ENCODE results near the gene DAB1. TPM values are rescaled to one million over a fixed set of nuclear protein-coding genes. Genes with fewer than 3 reads are reported as not detected.

The DAB1 gene
- total and polyA plus RNA-seq, 5 experiments from 2014 or later, result 0.16 to 0.53 (median 0.42) TPM; not detected in 2

DNA sequence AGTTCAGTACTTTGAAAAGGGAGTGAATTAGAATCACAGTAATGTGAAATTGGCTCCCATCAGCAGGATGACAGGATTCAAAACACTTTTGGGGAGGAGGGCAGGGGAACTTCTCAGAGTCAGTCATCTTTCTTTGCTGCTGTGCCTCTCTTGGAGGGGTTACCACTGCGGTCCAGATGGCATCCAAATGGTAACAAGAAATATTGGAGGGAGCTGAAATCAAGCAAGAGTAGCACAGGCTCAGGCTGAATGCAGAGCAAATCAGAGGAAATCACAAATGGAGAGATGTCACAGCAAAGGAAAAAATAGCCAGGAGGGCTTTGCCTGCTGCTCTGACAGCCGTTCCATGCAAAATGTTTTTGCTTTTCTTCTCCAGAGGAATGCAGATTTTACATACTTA lies 383.0 kb downstream of the DAB1 start:
- H3K4me3 Mint-ChIP-seq, result no peak overlapping the region
- no peaks in the 10 kb centered on the region for H3K36me3 Mint-ChIP-seq
- H3K27me3 Mint-ChIP-seq, result peaks cover 3 to 31% (median 6%) of the 10 kb centered on the region in 5 donors
- no peak overlapping the region for H3K27ac Mint-ChIP-seq
- no peak for ATAC-seq
- H3K9me3 Mint-ChIP-seq, result peaks cover 0 to 2% (median 0%) of the 10 kb centered on the region in 9 donors
- no peak for DNase-seq
- H3K4me1 Mint-ChIP-seq, result no peaks in the 10 kb centered on the region
- POLR2A ChIA-PET, result no interaction called here

- no peak for DNase-seq
- Mint-ChIP-seq H3K27me3 (peaks cover 0 to 6% (median 4%) of the 10 kb centered on the region in 5 donors), H3K4me1 (no peaks in the 10 kb centered on the region), H3K9me3 (peaks cover 0 to 2% (median 0%) of the 10 kb centered on the region in 9 donors), H3K36me3 (no peaks in the 10 kb centered on the region), H3K4me3 (no peak overlapping the region), H3K27ac (peak overlapping the region in 1 of 10 donors; percentile 7)
- POLR2A ChIA-PET, result no interaction called here
- no peak for ATAC-seq
These were observed 386.9 kb downstream of the DAB1 start for GRCh38 chr1:57036641-57037579.

- POLR2A ChIA-PET, result no interaction called here
- Mint-ChIP-seq H3K27ac (no peak overlapping the region), H3K36me3 (no peaks in the 10 kb centered on the region), H3K9me3 (peaks cover 0 to 2% (median 0%) of the 10 kb centered on the region in 9 donors), H3K4me3 (no peak overlapping the region), H3K27me3 (peaks cover 0 to 6% (median 4%) of the 10 kb centered on the region in 5 donors), H3K4me1 (no peaks in the 10 kb centered on the region)
- DNase-seq (no peak), ATAC-seq (no peak)
These were observed 389.1 kb downstream of the DAB1 start for GRCh38 chr1:57034713-57035112.

- Mint-ChIP-seq H3K4me3 (no peak overlapping the region), H3K27me3 (peaks cover 0 to 6% (median 4%) of the 10 kb centered on the region in 5 donors), H3K36me3 (no peaks in the 10 kb centered on the region), H3K27ac (no peak overlapping the region), H3K4me1 (no peaks in the 10 kb centered on the region), H3K9me3 (peaks cover 0 to 6% (median 3%) of the 10 kb centered on the region in 9 donors)
- POLR2A ChIA-PET, result no interaction called here
- ATAC-seq (no peak), DNase-seq (no peak)
These were observed 390.4 kb downstream of the DAB1 start for GRCh38 chr1:57033222-57034001.

DNA sequence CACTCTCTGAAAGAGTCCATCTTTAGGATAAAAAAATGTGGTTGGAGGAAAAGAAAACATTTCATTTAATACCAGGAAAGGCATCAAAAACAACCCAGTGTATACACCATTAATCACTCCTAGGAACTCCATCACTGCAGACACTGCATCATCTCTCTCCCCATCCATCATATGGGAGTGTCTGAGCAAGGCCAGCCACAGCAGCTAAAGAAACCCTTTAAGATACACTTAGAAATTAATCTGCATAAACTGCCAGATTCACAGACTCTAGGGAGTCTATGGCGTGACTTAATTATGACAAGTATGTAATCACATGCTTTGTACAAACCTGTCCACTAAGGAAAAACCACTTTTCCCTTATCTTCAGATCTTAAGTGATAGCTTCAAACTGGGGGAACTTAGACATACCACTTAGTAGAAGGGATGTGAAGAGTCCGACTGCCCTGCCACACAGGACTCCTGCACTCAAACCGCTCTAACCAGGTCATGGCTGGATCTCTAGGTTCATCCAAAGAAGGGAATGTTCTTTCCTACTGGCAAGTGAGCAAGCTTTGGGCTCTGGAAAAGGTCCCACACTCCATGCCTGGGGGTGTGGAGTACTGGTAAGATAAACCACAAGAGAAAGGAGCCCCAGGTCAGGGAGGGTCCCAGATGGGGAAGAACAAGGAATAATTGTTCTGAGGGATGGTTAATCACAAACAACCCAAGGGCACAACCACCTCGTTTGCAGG lies 397.1 kb downstream of the DAB1 start:
- H3K36me3 Mint-ChIP-seq, result no peaks in the 10 kb centered on the region
- ATAC-seq (no peak), DNase-seq (no peak)
- POLR2A ChIA-PET, result no interaction called here
- peaks cover 0 to 12% (median 2%) of the 10 kb centered on the region in 5 donors for H3K27me3 Mint-ChIP-seq
- peaks cover 0 to 12% (median 3%) of the 10 kb centered on the region in 9 donors for H3K9me3 Mint-ChIP-seq
- no peak overlapping the region for H3K4me3 Mint-ChIP-seq
- no peak overlapping the region for H3K27ac Mint-ChIP-seq
- no peaks in the 10 kb centered on the region for H3K4me1 Mint-ChIP-seq

DNA sequence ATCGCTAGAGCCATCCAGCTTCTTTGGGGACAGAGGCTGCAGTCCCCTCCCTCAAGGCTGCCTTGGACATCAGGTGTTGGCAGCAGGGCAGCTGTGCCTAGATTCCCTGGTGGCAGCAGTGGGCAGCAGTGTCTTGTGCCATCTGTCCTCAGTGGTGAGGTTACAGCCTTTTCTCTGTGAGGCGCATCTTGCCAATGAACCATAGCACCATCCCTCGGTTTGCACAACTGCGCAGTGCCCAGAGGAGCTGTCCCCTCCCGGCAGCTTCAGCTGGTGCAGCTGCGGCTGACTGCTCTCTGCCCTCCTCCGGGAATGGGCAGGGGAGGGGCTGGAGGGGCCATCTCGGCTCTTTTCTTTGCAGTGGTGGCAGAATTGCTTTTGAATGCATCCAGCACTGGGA lies 399.0 kb downstream of the DAB1 start:
- no peaks in the 10 kb centered on the region for H3K36me3 Mint-ChIP-seq
- DNase-seq (no peak), ATAC-seq (no peak)
- no peaks in the 10 kb centered on the region for H3K4me1 Mint-ChIP-seq
- H3K4me3 Mint-ChIP-seq, result no peak overlapping the region
- POLR2A ChIA-PET, result no interaction called here
- H3K27ac Mint-ChIP-seq, result no peak overlapping the region
- peaks cover 0 to 16% (median 2%) of the 10 kb centered on the region in 5 donors for H3K27me3 Mint-ChIP-seq
- peaks cover 0 to 12% (median 2%) of the 10 kb centered on the region in 9 donors for H3K9me3 Mint-ChIP-seq

DNA sequence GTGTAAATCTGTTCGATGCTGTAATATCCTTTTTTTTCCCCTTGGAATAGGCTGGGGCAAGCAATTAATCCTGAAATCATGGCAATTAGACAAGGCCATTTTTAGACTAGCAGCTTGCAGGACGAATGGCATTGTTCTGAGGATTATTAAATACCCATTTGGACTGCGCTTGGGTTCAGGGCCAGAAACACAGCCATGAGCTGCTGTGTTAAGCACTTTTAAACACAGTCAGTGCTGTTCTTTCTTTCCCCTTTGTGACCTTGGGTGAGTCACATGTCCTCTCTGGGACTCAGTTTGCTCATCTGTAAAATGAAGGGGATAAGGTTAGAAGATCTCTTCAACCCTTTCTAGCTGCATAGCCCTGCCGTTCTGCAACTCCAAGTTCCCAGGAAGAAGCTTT lies 399.4 kb downstream of the DAB1 start:
- Mint-ChIP-seq H3K27me3 (peaks cover 0 to 16% (median 2%) of the 10 kb centered on the region in 5 donors), H3K4me1 (no peaks in the 10 kb centered on the region), H3K9me3 (peaks cover 0 to 12% (median 0%) of the 10 kb centered on the region in 9 donors), H3K27ac (no peak overlapping the region), H3K4me3 (no peak overlapping the region), H3K36me3 (no peaks in the 10 kb centered on the region)
- POLR2A ChIA-PET, result no interaction called here
- no peak for ATAC-seq
- DNase-seq, result no peak

GRCh38 chr1:57020216-57020615 lies 403.6 kb downstream of the DAB1 start:
- H3K9me3 Mint-ChIP-seq, result no peaks in the 10 kb centered on the region
- no peak overlapping the region for H3K4me3 Mint-ChIP-seq
- ATAC-seq (no peak), DNase-seq (no peak)
- POLR2A ChIA-PET, result no interaction called here
- no peaks in the 10 kb centered on the region for H3K36me3 Mint-ChIP-seq
- H3K27ac Mint-ChIP-seq, result no peak overlapping the region
- H3K27me3 Mint-ChIP-seq, result peaks cover 0 to 19% (median 4%) of the 10 kb centered on the region in 5 donors
- H3K4me1 Mint-ChIP-seq, result no peaks in the 10 kb centered on the region

- H3K4me1 Mint-ChIP-seq, result no peaks in the 10 kb centered on the region
- no peak overlapping the region for H3K27ac Mint-ChIP-seq
- H3K4me3 Mint-ChIP-seq, result no peak overlapping the region
- POLR2A ChIA-PET, result no interaction called here
- no peak for ATAC-seq
- H3K27me3 Mint-ChIP-seq, result peaks cover 0 to 17% (median 4%) of the 10 kb centered on the region in 5 donors
- no peaks in the 10 kb centered on the region for H3K9me3 Mint-ChIP-seq
- DNase-seq, result no peak
- H3K36me3 Mint-ChIP-seq, result no peaks in the 10 kb centered on the region
These were observed 404.5 kb downstream of the DAB1 start for GRCh38 chr1:57019236-57019839.

DNA sequence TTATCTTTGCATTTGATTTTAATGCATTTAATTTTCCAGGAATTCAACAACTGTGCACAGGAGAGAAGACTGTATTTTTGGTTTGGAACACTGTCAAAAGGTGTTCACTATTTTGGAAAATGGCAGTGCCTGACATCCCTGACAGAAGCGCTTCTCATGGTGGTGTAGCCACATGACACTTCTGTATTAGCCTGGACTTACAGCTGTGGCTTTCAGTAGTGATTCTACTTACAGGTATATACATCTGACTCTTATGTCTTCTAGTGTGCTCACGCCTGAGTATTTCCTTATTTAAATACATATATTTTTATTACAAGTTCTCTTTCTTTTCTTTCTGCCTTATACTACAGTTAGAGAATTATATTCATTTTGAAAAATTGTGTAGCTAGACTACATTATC lies 405.7 kb downstream of the DAB1 start:
- no peaks in the 10 kb centered on the region for H3K9me3 Mint-ChIP-seq
- no peak overlapping the region for H3K4me3 Mint-ChIP-seq
- DNase-seq, result no peak
- peaks cover 0 to 12% (median 2%) of the 10 kb centered on the region in 5 donors for H3K27me3 Mint-ChIP-seq
- H3K27ac Mint-ChIP-seq, result no peak overlapping the region
- POLR2A ChIA-PET, result no interaction called here
- H3K4me1 Mint-ChIP-seq, result no peaks in the 10 kb centered on the region
- H3K36me3 Mint-ChIP-seq, result no peaks in the 10 kb centered on the region
- no peak for ATAC-seq

DNA sequence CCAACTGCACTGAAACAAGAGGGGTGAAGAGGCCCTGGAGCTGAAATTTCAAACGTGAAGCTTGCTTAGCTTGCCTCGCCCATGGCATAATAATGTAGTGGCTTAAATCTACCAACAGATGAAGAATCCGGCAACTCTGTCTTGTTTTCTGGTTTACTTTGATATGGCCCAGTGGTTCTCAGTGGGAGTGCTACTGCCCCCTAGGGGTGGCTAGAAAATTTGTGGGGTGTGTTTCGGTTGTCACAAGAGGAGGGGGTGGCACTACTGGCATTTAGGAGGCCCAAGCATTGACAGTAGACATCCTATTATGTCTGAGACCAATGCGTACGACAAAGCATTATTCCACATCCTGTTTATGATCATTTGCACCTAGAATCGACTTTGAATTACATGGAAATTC lies 406.1 kb downstream of the DAB1 start:
- Mint-ChIP-seq H3K27ac (no peak overlapping the region), H3K4me3 (no peak overlapping the region), H3K36me3 (no peaks in the 10 kb centered on the region), H3K27me3 (peaks cover 0 to 11% (median 2%) of the 10 kb centered on the region in 5 donors), H3K9me3 (no peaks in the 10 kb centered on the region), H3K4me1 (no peaks in the 10 kb centered on the region)
- ATAC-seq (no peak), DNase-seq (no peak)
- POLR2A ChIA-PET, result no interaction called here

DNA sequence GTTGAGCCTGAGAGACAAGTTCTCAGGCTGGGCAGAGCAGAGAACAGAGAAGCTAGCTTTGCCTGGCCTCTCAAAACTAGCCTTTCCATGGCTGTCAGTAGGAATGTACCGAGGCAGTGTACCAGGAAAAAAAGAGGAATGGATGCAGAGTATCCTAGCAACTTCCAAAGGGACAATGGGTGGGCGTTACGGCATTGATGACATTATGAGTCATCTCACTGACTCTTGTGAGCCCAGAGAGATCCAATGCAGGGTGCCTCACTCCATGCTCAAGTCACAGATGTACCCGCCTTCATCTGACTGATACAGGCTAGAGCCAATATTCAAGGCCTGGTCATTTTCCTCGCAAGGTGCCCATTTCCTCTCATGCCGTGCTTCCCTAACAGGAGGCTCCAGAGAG lies 406.7 kb downstream of the DAB1 start:
- DNase-seq (no peak), ATAC-seq (no peak)
- H3K4me1 Mint-ChIP-seq, result no peaks in the 10 kb centered on the region
- H3K27me3 Mint-ChIP-seq, result peaks cover 0 to 11% (median 2%) of the 10 kb centered on the region in 5 donors
- no peaks in the 10 kb centered on the region for H3K9me3 Mint-ChIP-seq
- H3K4me3 Mint-ChIP-seq, result no peak overlapping the region
- no peaks in the 10 kb centered on the region for H3K36me3 Mint-ChIP-seq
- H3K27ac Mint-ChIP-seq, result no peak overlapping the region
- POLR2A ChIA-PET, result no interaction called here

All from naive thymus-derived CD8-positive, alpha-beta T cell (primary cell).